ENCODE data around the gene KIFBP. TPM values are rescaled to one million over a fixed set of nuclear protein-coding genes. Genes with fewer than 3 reads are reported as not detected.

KIFBP gene
- total and polyA plus RNA-seq, 2 of the 13 experiments (the other 11 are each of a cell fraction or from before 2014, with no cell fraction given): 13.0 to 21.9 TPM

- intact Hi-C loops (cut with micrococcal nuclease; ENCODE audit: unreplicated experiment): no loop called here
- no peak overlapping the region for H3K4me2 ChIP-seq (ENCODE audit: low read depth, low read length)
- H2AFZ ChIP-seq (ENCODE audit: low read length): no peak overlapping the region
- H3K79me2 ChIP-seq (ENCODE audit: insufficient read depth, low read length): no peaks in the 10 kb centered on the region
- ChIA-PET POLR2A (no interaction called here), CTCF (ENCODE audit: low intra/inter-chr PET ratio, low total read pairs) (no interaction called here)
- H3K4me3 ChIP-seq (replicated peaks in 1 of 3; ENCODE audit: insufficient read depth in 1 of 3, low read depth in 2 of 3, low read length in 3 of 3): no peak overlapping the region
- ATAC-seq: no peak
- WGBS (ENCODE audit: low lambda C conversion rate): 24% methylated on average over 4 of the region's 4 CpGs
- H3K9me3 ChIP-seq (ENCODE audit: low read length): no peaks in the 10 kb centered on the region
- H3K9ac ChIP-seq (ENCODE audit: insufficient read depth, low read depth, low read length): no peak overlapping the region
- no peaks in the 10 kb centered on the region for H4K20me1 ChIP-seq (ENCODE audit: insufficient read depth, low read length)
- no peak for DNase-seq (ENCODE audit: low spot score)
- no peaks in the 10 kb centered on the region for H3K36me3 ChIP-seq (replicated peaks in 1 of 2; ENCODE audit: control insufficient read depth in 1 of 2, insufficient read depth in 2 of 2, low read length in 2 of 2)
- peaks cover 0 to 17% of the 10 kb centered on the region in 2 experiments; a peak in 3 of 5 replicates for H3K27me3 ChIP-seq (ENCODE audit: control insufficient read depth in 1 of 2, insufficient read depth in 2 of 2, low read length in 2 of 2)
- BruUV-seq (replicated peaks): no TSS peak
- H3K4me1 ChIP-seq (ENCODE audit: insufficient read depth, low read length): no peaks in the 10 kb centered on the region
- in situ Hi-C loops (cut with HindIII; ENCODE audit: extremely low pct_ligation_motif_present, low pct_unique_long_range_greater_than_20kb): no loop called here
- no peak overlapping the region for H3K27ac ChIP-seq (ENCODE audit: extremely low read length, insufficient read depth, low read length)
- no peak for FAIRE-seq
- TF ChIP-seq RARG (CRISPR knock-in tag; IDR thresholded peaks at IDR 0.05; ENCODE audit: low read depth): no peak
- TF ChIP-seq TCF7L2 (IDR thresholded peaks at IDR 0.05; ENCODE audit: low read depth, low read length): no peak
- TF ChIP-seq TEF (CRISPR knock-in tag; IDR thresholded peaks at IDR 0.05): no peak
- no peak for TF ChIP-seq POLR2AphosphoS5 (IDR thresholded peaks at IDR 0.05; ENCODE audit: low read depth, low read length)
- TF ChIP-seq ZNF83 (CRISPR knock-in tag; IDR thresholded peaks at IDR 0.05; ENCODE audit: borderline replicate concordance): no peak
- no peak for TF ChIP-seq GTF3A (CRISPR knock-in tag; conservative IDR thresholded peaks at IDR 0.05)
- no peak for TF ChIP-seq AKAP8 (CRISPR knock-in tag; IDR thresholded peaks at IDR 0.05)
- TF ChIP-seq HINFP (CRISPR knock-in tag; IDR thresholded peaks at IDR 0.05; ENCODE audit: low read depth): no peak
- no peak for TF ChIP-seq BRD4 (CRISPR knock-in tag; IDR thresholded peaks at IDR 0.05)
- no peak for TF ChIP-seq PITX1 (CRISPR knock-in tag; IDR thresholded peaks at IDR 0.05)
- TF ChIP-seq THAP11 (CRISPR knock-in tag; IDR thresholded peaks at IDR 0.05): no peak
- no peak for TF ChIP-seq RARA (CRISPR knock-in tag; IDR thresholded peaks at IDR 0.05)
- no peak for TF ChIP-seq ETS1 (CRISPR knock-in tag; IDR thresholded peaks at IDR 0.05)
- no peak for TF ChIP-seq ZNF407 (CRISPR knock-in tag; IDR thresholded peaks at IDR 0.05; ENCODE audit: not compliant biosample characterization)
Measured at GRCh38 chr10:69033256-69033655, 44.7 kb downstream of the KIFBP start.
